GM18498 (cell line): ENCODE measurements around the gene OR6S1.

Source experiments
- ATAC-seq: cut with Tn5 transposase; IDR thresholded peaks from one replicate; pipeline ENCODE4 v1.9.1; 2021; ENCODE audit warnings: mild to moderate bottlenecking, moderate library complexity; ENCODE audit not compliant: unreplicated experiment

Gene OR6S1

DNA sequence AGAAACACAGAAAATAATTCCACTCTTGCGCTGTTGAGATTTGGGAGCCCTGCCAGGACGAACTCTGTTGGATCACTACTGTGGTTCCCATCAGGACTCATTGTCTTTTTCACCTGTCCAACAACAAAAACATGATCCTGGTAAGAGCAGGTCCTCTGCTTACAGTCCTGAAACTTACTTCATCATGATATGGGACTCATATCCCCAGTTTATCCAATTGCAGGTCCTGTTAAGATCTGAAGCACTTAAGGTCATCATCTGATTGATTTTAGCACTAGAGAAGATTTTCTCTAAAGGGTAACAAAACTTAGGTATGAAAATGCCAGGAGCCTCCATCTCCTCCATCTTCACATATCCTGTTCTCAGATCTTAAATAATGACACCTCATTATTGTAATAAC, at the start of gene OR6S1:
Gene OR6S1 (minus strand): TSS at position 101 of the 400 bp plus-strand sequence. CDS start 0 bp downstream, at position 101.
- no peak for ATAC-seq

DNA sequence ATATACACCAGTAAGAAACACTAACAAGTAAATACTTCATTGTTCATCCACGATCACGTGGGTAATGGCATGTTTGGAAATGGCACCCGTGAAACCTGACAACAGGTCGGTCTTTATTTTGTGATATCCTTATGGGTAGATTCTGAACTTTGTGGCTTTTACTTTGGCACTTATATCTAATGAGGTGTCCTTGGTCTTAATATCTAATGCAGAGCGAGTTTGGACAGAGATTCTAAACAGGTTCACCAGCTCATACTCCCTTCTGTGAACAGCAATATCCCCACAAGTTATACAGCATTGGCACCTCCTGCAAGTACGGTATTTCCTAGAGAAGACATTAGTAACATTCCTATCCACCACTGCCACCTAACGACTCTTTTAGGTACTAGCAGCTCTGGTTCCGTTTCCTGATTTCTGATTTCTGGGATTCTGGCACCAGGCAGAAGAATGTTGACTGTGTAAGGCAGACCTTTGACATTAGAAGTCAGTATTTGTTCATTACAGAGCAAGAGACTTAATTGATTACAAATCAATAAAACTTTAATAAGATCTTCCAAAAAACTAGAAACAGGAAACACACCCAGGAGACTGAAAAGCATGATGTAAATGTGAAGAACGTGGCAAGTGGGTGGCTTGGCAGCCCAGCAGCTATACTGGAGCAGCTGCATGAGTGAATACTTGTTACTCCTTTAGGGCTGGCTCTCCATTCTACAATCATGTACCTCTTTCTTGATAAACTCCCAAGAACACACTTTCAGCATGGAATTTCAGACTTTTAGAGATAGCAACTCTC, 49.6 kb upstream of the OR6S1 start:
- ATAC-seq, result peak; percentile 75

GRCh38 chr14:20688167-20688839, 46.8 kb upstream of the OR6S1 start, which contains the start of gene ANG:
ANG (plus strand) TSS chr14:20688764; CDS start chr14:20693565, 4,801 bp downstream.
- no peak for ATAC-seq

GRCh38 chr14:20687362-20688166, 46.1 kb upstream of the OR6S1 start:
- no peak for ATAC-seq

GRCh38 chr14:20686386-20687143, 45.1 kb upstream of the OR6S1 start:
- no peak for ATAC-seq

DNA sequence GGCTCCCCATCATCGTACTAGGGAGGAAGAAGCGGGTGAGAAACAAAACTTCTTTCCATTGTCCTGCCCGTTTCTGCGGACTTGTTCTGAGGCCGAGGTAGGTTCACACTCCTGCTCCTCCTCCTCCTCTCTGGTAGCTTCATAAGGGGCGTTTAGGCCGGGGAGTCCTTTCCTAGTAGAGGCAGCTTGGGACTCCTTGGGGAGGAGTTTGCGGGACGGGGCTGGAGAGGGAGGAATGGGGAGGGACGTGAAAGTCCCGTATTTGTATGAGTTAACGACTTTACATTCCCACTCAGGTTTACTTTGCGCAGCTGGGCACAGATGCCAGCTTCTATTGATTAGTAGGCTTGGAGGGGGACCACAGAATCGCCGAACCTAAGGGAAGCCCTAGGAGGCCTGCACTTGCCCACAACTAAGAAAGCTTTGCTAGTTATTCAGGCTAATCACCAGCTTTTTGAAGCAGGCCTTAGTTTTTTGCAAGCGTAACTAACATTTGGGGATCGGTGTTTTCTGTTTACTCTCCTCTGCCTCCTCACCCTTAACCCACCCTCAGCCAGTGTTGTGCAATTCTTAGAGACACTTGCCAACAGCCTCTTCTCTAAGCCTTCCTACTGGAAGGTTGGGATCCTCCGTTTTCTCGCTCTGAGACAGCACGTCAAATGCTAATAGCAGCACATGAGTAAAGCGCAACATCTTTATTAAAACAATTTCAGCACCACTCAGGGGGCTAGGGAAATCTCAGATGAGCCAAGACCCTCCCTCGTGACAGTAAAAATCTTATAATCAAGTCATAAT, 43.4 kb upstream of the OR6S1 start:
- ATAC-seq, result no peak

GRCh38 chr14:20683891-20684661, 42.6 kb upstream of the OR6S1 start, which contains the start of gene RNASE4:
RNASE4 (plus strand) TSS chr14:20684560; CDS start chr14:20699372, 14,812 bp downstream.
- peak; percentile 32 for ATAC-seq

DNA sequence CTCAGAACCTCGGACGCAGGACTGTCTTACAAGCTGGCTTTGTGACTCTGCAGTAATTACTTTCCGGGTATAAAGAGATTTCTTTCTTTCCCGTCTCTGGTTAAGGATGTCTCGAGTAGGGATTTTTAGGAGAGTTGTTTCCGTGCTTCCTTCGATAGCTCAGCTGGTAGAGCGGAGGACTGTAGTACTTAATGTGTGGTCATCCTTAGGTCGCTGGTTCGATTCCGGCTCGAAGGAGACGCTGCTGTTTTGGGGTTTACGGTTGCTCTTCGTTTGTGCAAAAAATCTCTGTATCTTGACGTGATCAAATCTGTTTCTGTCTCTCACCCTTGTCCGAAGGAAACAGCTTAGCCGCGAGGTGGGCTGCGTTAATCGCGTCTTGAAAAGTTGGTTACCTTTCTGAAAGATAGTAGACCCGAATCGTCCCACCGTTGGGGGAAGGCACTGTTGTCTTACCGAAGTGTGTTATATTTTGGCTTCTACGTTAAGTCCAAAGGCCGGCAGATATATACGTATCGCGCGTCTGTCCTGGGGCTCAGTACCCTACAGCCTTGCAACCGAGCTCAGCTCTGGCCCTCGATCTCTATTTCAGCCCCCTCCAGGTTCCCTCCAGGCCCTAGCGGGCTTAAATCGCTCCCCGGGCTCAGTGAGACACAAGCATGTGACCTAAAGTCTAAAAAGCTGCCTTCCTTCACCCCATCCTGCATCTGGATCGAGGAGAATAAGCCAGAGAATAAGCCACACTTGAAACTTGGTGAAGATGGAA, 41.8 kb upstream of the OR6S1 start:
- ATAC-seq, result peak; percentile 28

GRCh38 chr14:20682435-20683124, 41.1 kb upstream of the OR6S1 start:
- ATAC-seq, result peak; percentile 46

DNA sequence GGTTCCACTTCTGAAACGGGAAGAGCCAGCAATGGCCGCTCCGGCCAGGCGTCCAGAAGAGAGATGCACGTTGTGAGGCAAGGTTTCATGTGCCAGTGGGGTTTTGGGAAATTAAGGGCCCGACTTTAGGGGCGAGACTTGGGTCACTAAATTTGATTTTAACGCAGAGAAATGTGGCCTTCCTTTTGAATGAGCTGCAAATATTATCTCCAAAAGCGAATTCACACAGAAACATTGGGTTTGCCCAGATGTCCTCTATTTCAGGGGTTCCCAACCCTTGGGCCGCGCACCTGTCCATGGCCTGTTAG, 40.6 kb upstream of the OR6S1 start:
- ATAC-seq, result no peak

GRCh38 chr14:20681348-20682126, 40.0 kb upstream of the OR6S1 start:
- peak; percentile 22 for ATAC-seq

GRCh38 chr14:20680843-20681347, 39.4 kb upstream of the OR6S1 start:
- peak; percentile 28 for ATAC-seq

DNA sequence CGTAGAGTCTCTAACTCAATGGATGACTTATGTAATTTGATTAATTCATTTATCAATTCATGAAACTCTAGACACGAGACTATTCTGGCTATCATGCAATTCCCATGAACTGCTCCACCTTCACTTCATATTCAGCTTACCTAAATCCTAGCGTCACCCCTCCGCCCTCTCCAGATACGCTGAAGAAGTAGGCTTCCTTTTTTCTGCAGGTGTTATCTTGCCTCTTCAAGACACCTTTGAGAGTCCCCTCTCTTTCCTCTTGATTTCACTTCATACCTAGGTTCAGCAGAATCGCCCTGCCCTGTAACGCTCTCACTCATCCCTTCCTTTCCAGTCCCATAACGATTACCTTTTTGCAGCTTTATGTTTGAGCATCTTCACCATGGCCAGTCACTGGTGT, 38.9 kb upstream of the OR6S1 start:
- no peak for ATAC-seq

GRCh38 chr14:20679907-20680306, 38.4 kb upstream of the OR6S1 start:
- no peak for ATAC-seq

DNA sequence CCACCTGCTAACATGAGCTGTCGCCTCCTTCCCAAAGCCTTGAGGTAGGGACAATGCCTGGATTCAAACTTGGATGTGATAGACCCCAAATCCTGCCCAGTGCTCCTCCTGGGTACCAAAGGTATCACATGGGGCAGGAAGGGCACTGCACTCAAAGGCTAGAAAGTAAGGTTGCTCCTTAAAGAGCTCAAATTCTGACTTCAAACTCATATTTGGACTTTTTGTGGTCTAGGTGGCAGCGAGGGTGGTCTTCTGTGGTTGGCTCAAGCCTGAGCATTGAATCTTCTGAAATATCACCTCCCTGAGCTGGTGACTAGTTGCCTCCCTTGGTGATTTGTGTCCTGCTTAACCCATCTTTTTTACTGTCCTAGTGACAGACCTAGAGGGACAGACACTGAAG, 34.6 kb upstream of the OR6S1 start:
- ATAC-seq, result no peak

DNA sequence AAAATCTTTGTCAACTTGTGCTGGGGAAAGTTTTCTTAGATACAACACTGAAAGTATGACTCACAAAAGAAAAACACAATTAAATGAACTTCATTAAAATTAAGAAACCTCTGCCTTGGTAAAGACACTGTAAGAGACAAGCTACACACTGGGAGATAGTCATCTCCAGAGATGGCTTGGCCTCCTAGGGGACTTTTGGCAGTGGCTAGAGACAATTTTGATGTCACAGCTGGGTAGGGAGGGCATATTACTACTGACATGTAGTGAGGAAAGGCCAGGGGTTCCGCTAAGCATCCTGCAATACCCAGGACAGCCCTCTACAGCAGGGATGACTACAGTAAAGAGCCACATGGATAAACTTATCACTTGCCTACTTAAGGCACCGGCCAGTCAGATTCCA, 34.2 kb upstream of the OR6S1 start:
- ATAC-seq, result no peak
